GM19043 (cell line): ENCODE data around the gene TRIAP1.
"Not testable (repeated sequence)": the region's sequence is repeated elsewhere in the genome, so short reads cannot be mapped to it uniquely, and the experiment has no call there.

Experiments used
- ATAC-seq: cut with Tn5 transposase; IDR thresholded peaks from one replicate; pipeline ENCODE4 v1.9.1; 2021; ENCODE audit warnings: low read depth; ENCODE audit not compliant: unreplicated experiment

Gene TRIAP1

GRCh38 chr12:120445911-120446843, at the start of gene TRIAP1, which contains the start of gene GATC:
Gene TRIAP1, minus strand, starts transcription at chr12:120446384. Its CDS starts 12 bp downstream, at chr12:120446372.
Gene GATC, plus strand, starts transcription at chr12:120446444. Its CDS starts 37 bp downstream, at chr12:120446481.
- peak; percentile 86 for ATAC-seq

GRCh38 chr12:120495186-120495730, 49.1 kb upstream of the TRIAP1 start:
- no peak for ATAC-seq

- ATAC-seq: no peak
These were observed 44.8 kb upstream of the TRIAP1 start for GRCh38 chr12:120490833-120491512.

- no peak for ATAC-seq
These were observed 44.1 kb upstream of the TRIAP1 start for GRCh38 chr12:120490325-120490724.

DNA sequence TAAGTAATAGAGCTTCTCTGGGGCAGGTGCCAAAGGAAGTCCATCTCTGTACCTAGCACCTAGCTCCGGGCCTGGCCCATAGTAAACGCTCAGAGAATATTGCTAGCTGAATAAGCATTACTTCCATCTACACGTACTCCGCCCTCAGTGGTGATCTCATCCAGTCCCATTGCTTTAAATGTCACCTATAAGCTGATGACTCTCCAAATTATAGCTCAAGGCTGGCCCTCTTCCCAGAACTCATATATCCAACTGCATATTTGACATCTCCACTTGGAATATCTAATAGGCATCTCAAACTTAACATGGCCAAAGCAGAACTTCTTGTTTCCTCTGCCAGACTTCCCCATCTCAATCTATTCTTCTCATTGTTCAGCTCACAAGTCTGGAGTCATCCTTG, 42.8 kb upstream of the TRIAP1 start:
- no peak for ATAC-seq

GRCh38 chr12:120488057-120488640, 42.0 kb upstream of the TRIAP1 start:
- no peak for ATAC-seq

- not testable (repeated sequence) for ATAC-seq
These were observed 41.4 kb upstream of the TRIAP1 start for GRCh38 chr12:120487552-120487951.

DNA sequence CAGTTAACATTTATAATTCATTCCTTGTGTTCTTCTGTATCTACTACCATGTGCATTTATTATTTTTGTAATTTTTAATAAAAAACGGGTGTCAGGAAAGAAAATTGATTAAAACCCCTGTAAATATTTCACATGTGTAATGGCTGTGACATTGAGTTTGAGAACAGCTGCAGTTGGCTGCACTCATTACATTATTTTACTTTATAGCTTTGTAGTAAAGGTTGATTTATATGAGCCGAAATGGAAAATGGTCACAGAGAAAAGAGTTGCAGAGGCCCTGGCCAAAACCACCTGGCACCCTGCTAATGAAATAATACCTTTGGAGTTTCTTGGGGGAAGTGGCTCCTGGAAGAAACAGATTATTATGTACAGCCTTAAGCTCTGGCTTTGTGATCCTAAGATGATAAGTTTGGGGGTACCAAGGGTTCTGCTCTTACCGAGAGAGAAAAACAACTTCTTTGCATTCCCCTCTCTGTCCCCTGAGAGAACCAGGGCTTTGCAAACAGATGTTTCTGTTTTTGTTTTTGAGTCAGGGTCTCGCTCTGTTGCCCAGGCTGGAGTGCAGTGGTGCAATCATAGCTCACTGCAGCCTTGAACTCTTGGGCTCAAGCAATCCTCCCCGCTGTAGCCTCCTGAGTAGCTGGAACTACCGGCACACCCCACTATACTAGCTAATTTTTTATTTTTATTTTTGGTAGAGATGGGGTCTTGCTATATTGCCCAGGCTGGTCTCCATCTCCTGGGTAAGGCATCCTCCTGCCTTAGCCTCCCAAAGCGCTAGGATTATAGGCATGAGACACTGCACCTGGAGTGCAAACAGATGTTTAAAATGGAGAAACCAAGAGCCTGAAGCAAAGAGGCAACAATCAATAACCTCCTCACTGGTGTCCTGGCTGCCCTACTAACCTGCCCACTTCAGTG, 40.0 kb upstream of the TRIAP1 start:
- ATAC-seq: no peak

- no peak for ATAC-seq
These were observed 37.4 kb upstream of the TRIAP1 start for GRCh38 chr12:120483621-120484020.

GRCh38 chr12:120481022-120481767, 35.0 kb upstream of the TRIAP1 start:
- ATAC-seq: no peak

- ATAC-seq: no peak
These were observed 34.0 kb upstream of the TRIAP1 start for GRCh38 chr12:120480211-120480610.

GRCh38 chr12:120479458-120479857, 33.3 kb upstream of the TRIAP1 start:
- no peak for ATAC-seq

- no peak for ATAC-seq
These were observed 29.5 kb upstream of the TRIAP1 start for GRCh38 chr12:120475643-120476042.

DNA sequence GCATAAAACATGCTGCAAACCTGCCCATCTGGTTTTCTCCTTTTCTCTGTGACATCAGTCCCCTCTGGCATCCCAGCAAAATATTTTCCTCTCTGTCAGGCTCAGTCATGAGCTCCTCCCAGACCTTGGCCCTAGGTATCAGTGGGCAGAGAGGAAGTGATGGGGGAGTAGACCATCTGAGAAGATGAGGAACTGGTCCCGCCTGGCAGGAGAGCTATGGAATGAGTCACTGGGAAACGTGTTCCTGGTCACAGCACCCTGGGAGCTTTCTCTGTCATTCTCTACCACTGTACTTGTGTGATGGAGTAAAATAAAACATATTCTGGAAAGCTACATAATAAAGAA, 28.4 kb upstream of the TRIAP1 start:
- ATAC-seq: no peak

GRCh38 chr12:120473807-120474615, 27.8 kb upstream of the TRIAP1 start:
- no peak for ATAC-seq

DNA sequence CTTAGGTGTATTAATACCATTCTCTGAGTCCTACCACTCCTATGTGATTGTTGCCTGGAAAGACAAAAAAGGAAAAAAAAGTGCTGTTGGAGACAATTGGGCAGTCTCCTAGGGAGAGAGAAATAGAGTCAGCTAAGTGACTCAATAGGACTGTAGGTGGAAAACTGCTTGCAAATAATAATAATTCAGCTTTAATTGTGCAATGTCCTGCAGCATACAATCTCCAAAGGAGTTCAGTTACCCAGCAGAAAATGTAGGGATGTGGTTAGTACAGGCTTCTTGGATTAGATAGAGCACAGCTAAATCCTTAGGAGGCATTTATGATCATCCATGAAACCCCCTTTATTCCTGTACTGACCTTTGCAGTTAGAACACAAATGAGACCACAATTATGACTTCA, 26.3 kb upstream of the TRIAP1 start:
- no peak for ATAC-seq

DNA sequence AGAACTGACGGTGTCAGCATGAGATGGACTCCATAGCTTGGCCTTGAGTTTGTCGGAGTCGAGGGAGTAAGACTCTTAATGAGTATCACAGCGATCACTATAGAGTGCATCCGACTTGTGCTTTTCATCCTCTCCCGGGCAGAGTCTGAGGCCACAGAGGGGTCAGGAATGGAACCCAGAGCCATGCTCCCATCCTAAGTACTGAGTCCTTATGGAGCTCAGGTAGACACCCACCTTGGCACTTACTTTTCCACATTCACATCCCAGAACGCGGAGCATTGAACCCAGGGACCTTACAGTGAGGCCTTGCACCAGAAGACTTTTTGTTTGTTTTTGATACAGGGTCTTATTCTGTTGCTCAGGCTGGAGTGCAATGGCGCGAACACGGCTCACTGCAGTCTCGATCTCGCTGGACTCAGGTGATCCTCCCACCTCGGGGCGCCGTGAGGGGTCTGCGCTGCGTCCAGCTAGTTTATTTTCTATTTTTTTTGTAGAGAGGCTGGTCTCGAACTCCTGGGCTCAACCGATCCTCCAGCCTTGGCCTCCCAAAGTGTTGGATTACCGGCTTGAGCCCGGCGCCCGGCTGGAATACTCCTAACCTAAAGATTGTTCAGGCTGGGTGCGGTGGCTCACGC, 24.1 kb upstream of the TRIAP1 start:
- ATAC-seq: peak; percentile 17
